ENCODE results near the gene PLPP2. TPM values are rescaled to one million over a fixed set of nuclear protein-coding genes. Genes with fewer than 3 reads are reported as not detected.

Gene PLPP2
- total RNA-seq, 3 donors from 2014 or later (not counting 1 experiment from before 2014, with no cell fraction given): 0.85 to 6.2 (median 1.0) TPM

GRCh38 chr19:279231-279630 lies 12.0 kb downstream of the PLPP2 start:
- Histone ChIP-seq H3K27me3 (ENCODE audit: control insufficient read depth, insufficient read depth, low read length) (peaks cover 2% of the 10 kb centered on the region), H3K4me1 (ENCODE audit: control insufficient read depth, insufficient read depth, low read length) (no peaks in the 10 kb centered on the region), H3K36me3 (ENCODE audit: control insufficient read depth, insufficient read depth, low read length) (no peaks in the 10 kb centered on the region), H3K9me3 (ENCODE audit: control insufficient read depth, insufficient read depth, low read length) (no peaks in the 10 kb centered on the region), H3K4me3 (ENCODE audit: low read length) (no peak overlapping the region), H3K27ac (ENCODE audit: low read length) (no peak overlapping the region)
- intact Hi-C loops (cut with micrococcal nuclease): no loop called here
- Mint-ChIP-seq H3K9me3 (no peaks in the 10 kb centered on the region), H3K27me3 (ENCODE audit: low read depth in 2 of 2) (peaks cover 13 to 14% of the 10 kb centered on the region in 2 donors), H3K27ac (no peak overlapping the region), H3K36me3 (no peaks in the 10 kb centered on the region), H3K4me3 (no peak overlapping the region), H3K4me1 (no peaks in the 10 kb centered on the region)
- DNase-seq: no peak
- TF ChIP-seq, protein P1, sequence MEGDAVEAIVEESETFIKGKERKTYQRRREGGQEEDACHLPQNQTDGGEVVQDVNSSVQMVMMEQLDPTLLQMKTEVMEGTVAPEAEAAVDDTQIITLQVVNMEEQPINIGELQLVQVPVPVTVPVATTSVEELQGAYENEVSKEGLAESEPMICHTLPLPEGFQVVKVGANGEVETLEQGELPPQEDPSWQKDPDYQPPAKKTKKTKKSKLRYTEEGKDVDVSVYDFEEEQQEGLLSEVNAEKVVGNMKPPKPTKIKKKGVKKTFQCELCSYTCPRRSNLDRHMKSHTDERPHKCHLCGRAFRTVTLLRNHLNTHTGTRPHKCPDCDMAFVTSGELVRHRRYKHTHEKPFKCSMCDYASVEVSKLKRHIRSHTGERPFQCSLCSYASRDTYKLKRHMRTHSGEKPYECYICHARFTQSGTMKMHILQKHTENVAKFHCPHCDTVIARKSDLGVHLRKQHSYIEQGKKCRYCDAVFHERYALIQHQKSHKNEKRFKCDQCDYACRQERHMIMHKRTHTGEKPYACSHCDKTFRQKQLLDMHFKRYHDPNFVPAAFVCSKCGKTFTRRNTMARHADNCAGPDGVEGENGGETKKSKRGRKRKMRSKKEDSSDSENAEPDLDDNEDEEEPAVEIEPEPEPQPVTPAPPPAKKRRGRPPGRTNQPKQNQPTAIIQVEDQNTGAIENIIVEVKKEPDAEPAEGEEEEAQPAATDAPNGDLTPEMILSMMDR (IDR thresholded peaks at IDR 0.05): no peak
- no peak for ATAC-seq
- WGBS (ENCODE audit: insufficient coverage): 86% methylated on average over 7 of the region's 8 CpGs

- H3K4me3 ChIP-seq (ENCODE audit: low read length): no peak overlapping the region
- TF ChIP-seq, protein P1 (IDR thresholded peaks at IDR 0.05): no peak
- intact Hi-C loops (cut with micrococcal nuclease): no loop called here
- 41% methylated on average over 21 of the region's 21 CpGs for WGBS (ENCODE audit: insufficient coverage)
- H3K9me3 ChIP-seq (ENCODE audit: control insufficient read depth, insufficient read depth, low read length): no peaks in the 10 kb centered on the region
- Mint-ChIP-seq H3K4me1 (no peaks in the 10 kb centered on the region), H3K36me3 (no peaks in the 10 kb centered on the region), H3K27ac (no peak overlapping the region), H3K9me3 (no peaks in the 10 kb centered on the region), H3K27me3 (ENCODE audit: low read depth in 2 of 2) (peaks cover 16 to 22% of the 10 kb centered on the region in 2 donors), H3K4me3 (no peak overlapping the region)
- H3K27ac ChIP-seq (ENCODE audit: low read length): no peak overlapping the region
- ATAC-seq (no peak), DNase-seq (no peak)
- peaks cover 2% of the 10 kb centered on the region for H3K27me3 ChIP-seq (ENCODE audit: control insufficient read depth, insufficient read depth, low read length)
- no peaks in the 10 kb centered on the region for H3K4me1 ChIP-seq (ENCODE audit: control insufficient read depth, insufficient read depth, low read length)
- H3K36me3 ChIP-seq (ENCODE audit: control insufficient read depth, insufficient read depth, low read length): no peaks in the 10 kb centered on the region
Measured at GRCh38 chr19:277581-278165, 13.5 kb downstream of the PLPP2 start.

DNA sequence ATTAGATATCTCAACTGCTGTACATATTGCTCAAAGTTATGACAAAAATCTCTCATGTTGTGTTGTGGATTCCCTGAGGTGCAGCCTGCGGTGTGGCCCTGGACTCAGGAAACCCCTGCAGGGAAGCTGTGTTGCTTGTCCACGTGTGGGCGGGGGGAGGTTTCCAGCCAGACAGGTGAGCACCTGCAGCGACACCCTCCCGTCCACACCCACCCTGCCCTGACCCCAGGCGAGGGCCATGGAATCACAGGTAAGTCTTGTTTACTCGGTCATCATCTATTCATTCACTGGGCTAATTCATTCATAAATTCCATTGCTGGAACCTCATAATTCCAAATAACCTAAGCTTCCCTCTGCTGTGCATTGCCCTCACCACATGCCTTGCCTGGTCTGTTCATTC lies 14.1 kb downstream of the PLPP2 start:
- no peak overlapping the region for H3K27ac ChIP-seq (ENCODE audit: low read length)
- TF ChIP-seq, protein P1 (IDR thresholded peaks at IDR 0.05): no peak
- H3K4me3 Mint-ChIP-seq: no peak overlapping the region
- intact Hi-C loops (cut with micrococcal nuclease): no loop called here
- ATAC-seq: no peak
- no peaks in the 10 kb centered on the region for H3K4me1 Mint-ChIP-seq
- H3K36me3 ChIP-seq (ENCODE audit: control insufficient read depth, insufficient read depth, low read length): no peaks in the 10 kb centered on the region
- no peaks in the 10 kb centered on the region for H3K9me3 Mint-ChIP-seq
- H3K4me1 ChIP-seq (ENCODE audit: control insufficient read depth, insufficient read depth, low read length): no peaks in the 10 kb centered on the region
- H3K36me3 Mint-ChIP-seq: no peaks in the 10 kb centered on the region
- WGBS (ENCODE audit: insufficient coverage): 80% methylated on average over 7 of the region's 7 CpGs
- DNase-seq: no peak
- no peak overlapping the region for H3K27ac Mint-ChIP-seq
- H3K27me3 ChIP-seq (ENCODE audit: control insufficient read depth, insufficient read depth, low read length): peaks cover 2% of the 10 kb centered on the region
- no peak overlapping the region for H3K4me3 ChIP-seq (ENCODE audit: low read length)
- peaks cover 16 to 22% of the 10 kb centered on the region in 2 donors for H3K27me3 Mint-ChIP-seq (ENCODE audit: low read depth in 2 of 2)
- no peaks in the 10 kb centered on the region for H3K9me3 ChIP-seq (ENCODE audit: control insufficient read depth, insufficient read depth, low read length)

All from natural killer cell (primary cell).